Activated CD8-positive, alpha-beta T cell treated with anti-CD3 and anti-CD28 coated beads, Interleukin-2, amount 10 ng/mL, durations not matched to agents 7 days and 5 days (primary cell): Measurements from ENCODE around the gene NRP1. TPM values are rescaled to one million over a fixed set of nuclear protein-coding genes. Genes with fewer than 3 reads are reported as not detected.
"Not testable (repeated sequence)": the region's sequence is repeated elsewhere in the genome, so short reads cannot be mapped to it uniquely, and the experiment has no call there.

Source experiments
- ATAC-seq: fragments of 150-1000 bp; cut with Tn5 transposase; one replicate; pipeline ENCODE4 v1.10.0; 2021; ENCODE audit warnings: moderate library complexity
- CTCF ChIA-PET: fragments of 350-600 bp; sonication (Branson Sonifier 250); formaldehyde crosslinking; loops from one replicate; lab custom pipeline; 2021; ENCODE audit warnings: antibody characterized with exemption; lab: Charles Lee
- POLR2A ChIA-PET: fragments of 350-600 bp; sonication (Branson Sonifier 250); formaldehyde crosslinking; loops from one replicate; lab custom pipeline; 2021; ENCODE audit warnings: antibody characterized with exemption; lab: Charles Lee
- DNase-seq: peaks from one replicate; pipeline ENCODE4 v3.0.0-alpha.2; 2020
- H3K27ac Mint-ChIP-seq: one replicate; pipeline ENCODE4 v1.8.0; 2021; ENCODE audit warnings: mild to moderate bottlenecking, mixed read lengths
- H3K27me3 Mint-ChIP-seq: one replicate; pipeline ENCODE4 v1.8.0; 2021; ENCODE audit warnings: low read depth, mixed read lengths
- H3K36me3 Mint-ChIP-seq: one replicate; pipeline ENCODE4 v1.8.0; 2021; ENCODE audit warnings: low read depth, mixed read lengths
- H3K4me1 Mint-ChIP-seq: one replicate; pipeline ENCODE4 v1.8.0; 2021; ENCODE audit warnings: low read depth, mixed read lengths
- H3K4me3 Mint-ChIP-seq: one replicate; pipeline ENCODE4 v1.8.0; 2021; ENCODE audit warnings: mild to moderate bottlenecking, mixed read lengths
- H3K9me3 Mint-ChIP-seq: one replicate; pipeline ENCODE4 v1.8.0; 2022; ENCODE audit warnings: mixed read lengths; ENCODE audit not compliant: insufficient read depth
- total RNA-seq, 2 experiments: library from RNA; stranded (reverse); gene quantifications; one replicate each; pipeline ENCODE4 v1.2.3, GENCODE V29; 2021

Gene NRP1
- total RNA-seq, 2 experiments from 2014 or later, result 0.11 to 0.23 TPM

DNA sequence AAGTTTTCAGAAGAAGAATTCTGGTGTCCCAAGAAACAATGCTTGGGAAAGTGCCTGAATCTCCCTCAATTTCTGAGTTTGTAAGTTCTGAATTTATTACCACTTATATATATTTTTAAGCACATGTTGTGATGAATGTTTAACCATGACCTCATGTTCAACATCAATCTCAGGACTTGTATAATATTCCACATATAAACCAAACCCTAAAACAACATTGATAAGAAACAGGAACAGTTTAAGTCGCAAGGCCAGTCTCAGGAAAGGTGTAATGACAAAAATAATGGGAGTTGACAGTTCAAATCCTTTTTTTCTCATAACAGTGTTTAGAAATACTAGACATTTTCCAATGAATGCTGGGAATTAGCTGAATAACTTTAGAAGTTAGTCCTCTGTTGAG is 22.8 kb downstream of the NRP1 start:
- no peak for ATAC-seq
- ChIA-PET POLR2A (no interaction called here), CTCF (interaction anchor here (1.3 to 1.4 kb wide), 2 partner anchors 22 to 119 kb away, joined by 3 to 5 read pairs; no protein-coding TSS in a partner anchor)
- DNase-seq, result no peak
- H3K27me3 Mint-ChIP-seq, result peaks cover 7% of the 10 kb centered on the region
- H3K27ac Mint-ChIP-seq, result no peak overlapping the region
- H3K36me3 Mint-ChIP-seq, result no peaks in the 10 kb centered on the region
- no peaks in the 10 kb centered on the region for H3K9me3 Mint-ChIP-seq
- H3K4me1 Mint-ChIP-seq, result no peaks in the 10 kb centered on the region
- no peak overlapping the region for H3K4me3 Mint-ChIP-seq

GRCh38 chr10:33310853-33311252 is 23.6 kb downstream of the NRP1 start:
- H3K36me3 Mint-ChIP-seq, result no peaks in the 10 kb centered on the region
- H3K4me1 Mint-ChIP-seq, result no peaks in the 10 kb centered on the region
- POLR2A ChIA-PET, result no interaction called here
- DNase-seq (no peak), ATAC-seq (no peak)
- H3K27me3 Mint-ChIP-seq, result peaks cover 7% of the 10 kb centered on the region
- CTCF ChIA-PET, result no interaction called here
- H3K9me3 Mint-ChIP-seq, result no peaks in the 10 kb centered on the region
- no peak overlapping the region for H3K27ac Mint-ChIP-seq
- no peak overlapping the region for H3K4me3 Mint-ChIP-seq

GRCh38 chr10:33309406-33309805 is 25.1 kb downstream of the NRP1 start:
- ATAC-seq (no peak), DNase-seq (no peak)
- H3K27ac Mint-ChIP-seq, result no peak overlapping the region
- H3K9me3 Mint-ChIP-seq, result no peaks in the 10 kb centered on the region
- H3K4me1 Mint-ChIP-seq, result no peaks in the 10 kb centered on the region
- H3K4me3 Mint-ChIP-seq, result no peak overlapping the region
- peaks cover 7% of the 10 kb centered on the region for H3K27me3 Mint-ChIP-seq
- POLR2A ChIA-PET, result no interaction called here
- no peaks in the 10 kb centered on the region for H3K36me3 Mint-ChIP-seq
- CTCF ChIA-PET, result no interaction called here

DNA sequence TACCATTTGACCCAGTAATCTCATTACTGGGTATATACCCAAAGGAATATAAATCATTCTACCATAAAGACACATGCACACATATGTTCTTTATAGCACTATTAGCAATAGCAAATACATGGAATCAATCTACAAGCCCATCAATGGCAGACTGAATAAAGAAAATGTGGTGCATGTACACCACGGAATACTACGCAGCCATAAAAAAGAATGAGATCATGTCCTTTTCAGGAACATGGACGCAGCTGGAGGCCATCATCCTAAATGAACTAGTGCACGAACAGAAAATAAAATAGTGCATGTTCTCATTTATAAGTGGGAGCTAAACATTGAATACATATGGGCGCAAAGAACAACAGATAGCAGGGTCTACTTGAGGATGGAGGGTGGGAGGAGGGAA is 26.6 kb downstream of the NRP1 start:
- DNase-seq (no peak), ATAC-seq (no peak)
- no peaks in the 10 kb centered on the region for H3K4me1 Mint-ChIP-seq
- CTCF ChIA-PET, result interaction anchor here (0.6 kb wide), 1 partner anchor 11 kb away, joined by 3 read pairs; no protein-coding TSS in a partner anchor
- POLR2A ChIA-PET, result no interaction called here
- H3K9me3 Mint-ChIP-seq, result no peaks in the 10 kb centered on the region
- H3K27me3 Mint-ChIP-seq, result peaks cover 4% of the 10 kb centered on the region
- no peak overlapping the region for H3K4me3 Mint-ChIP-seq
- no peak overlapping the region for H3K27ac Mint-ChIP-seq
- H3K36me3 Mint-ChIP-seq, result no peaks in the 10 kb centered on the region

- no peaks in the 10 kb centered on the region for H3K4me1 Mint-ChIP-seq
- H3K4me3 Mint-ChIP-seq, result no peak overlapping the region
- no peaks in the 10 kb centered on the region for H3K36me3 Mint-ChIP-seq
- no peak for DNase-seq
- peaks cover 4% of the 10 kb centered on the region for H3K27me3 Mint-ChIP-seq
- no peak for ATAC-seq
- H3K27ac Mint-ChIP-seq, result no peak overlapping the region
- POLR2A ChIA-PET, result no interaction called here
- CTCF ChIA-PET, result no interaction called here
- H3K9me3 Mint-ChIP-seq, result no peaks in the 10 kb centered on the region
Measured at GRCh38 chr10:33306701-33307519, 27.6 kb downstream of the NRP1 start.

- DNase-seq (no peak), ATAC-seq (no peak)
- ChIA-PET POLR2A (no interaction called here), CTCF (no interaction called here)
- Mint-ChIP-seq H3K9me3 (no peaks in the 10 kb centered on the region), H3K27ac (no peak overlapping the region), H3K27me3 (peaks cover 4% of the 10 kb centered on the region), H3K4me1 (no peaks in the 10 kb centered on the region), H3K4me3 (no peak overlapping the region), H3K36me3 (no peaks in the 10 kb centered on the region)
Measured at GRCh38 chr10:33306126-33306525, 28.3 kb downstream of the NRP1 start.

- Mint-ChIP-seq H3K4me1 (no peaks in the 10 kb centered on the region), H3K27ac (no peak overlapping the region), H3K4me3 (no peak overlapping the region), H3K36me3 (no peaks in the 10 kb centered on the region), H3K27me3 (peaks cover 4% of the 10 kb centered on the region), H3K9me3 (no peaks in the 10 kb centered on the region)
- DNase-seq (no peak), ATAC-seq (no peak)
- ChIA-PET CTCF (interaction anchor here (1.3 kb wide), 2 partner anchors 27 to 111 kb away, joined by 4 read pairs; no protein-coding TSS in a partner anchor), POLR2A (no interaction called here)
Measured at GRCh38 chr10:33304423-33305225, 29.8 kb downstream of the NRP1 start.

GRCh38 chr10:33303988-33304387 is 30.5 kb downstream of the NRP1 start:
- DNase-seq (no peak), ATAC-seq (no peak)
- ChIA-PET CTCF (interaction anchor here (1.3 kb wide), 2 partner anchors 27 to 111 kb away, joined by 4 read pairs; no protein-coding TSS in a partner anchor), POLR2A (no interaction called here)
- H3K36me3 Mint-ChIP-seq, result no peaks in the 10 kb centered on the region
- no peak overlapping the region for H3K4me3 Mint-ChIP-seq
- H3K9me3 Mint-ChIP-seq, result no peaks in the 10 kb centered on the region
- H3K27ac Mint-ChIP-seq, result no peak overlapping the region
- peaks cover 2% of the 10 kb centered on the region for H3K27me3 Mint-ChIP-seq
- no peaks in the 10 kb centered on the region for H3K4me1 Mint-ChIP-seq

DNA sequence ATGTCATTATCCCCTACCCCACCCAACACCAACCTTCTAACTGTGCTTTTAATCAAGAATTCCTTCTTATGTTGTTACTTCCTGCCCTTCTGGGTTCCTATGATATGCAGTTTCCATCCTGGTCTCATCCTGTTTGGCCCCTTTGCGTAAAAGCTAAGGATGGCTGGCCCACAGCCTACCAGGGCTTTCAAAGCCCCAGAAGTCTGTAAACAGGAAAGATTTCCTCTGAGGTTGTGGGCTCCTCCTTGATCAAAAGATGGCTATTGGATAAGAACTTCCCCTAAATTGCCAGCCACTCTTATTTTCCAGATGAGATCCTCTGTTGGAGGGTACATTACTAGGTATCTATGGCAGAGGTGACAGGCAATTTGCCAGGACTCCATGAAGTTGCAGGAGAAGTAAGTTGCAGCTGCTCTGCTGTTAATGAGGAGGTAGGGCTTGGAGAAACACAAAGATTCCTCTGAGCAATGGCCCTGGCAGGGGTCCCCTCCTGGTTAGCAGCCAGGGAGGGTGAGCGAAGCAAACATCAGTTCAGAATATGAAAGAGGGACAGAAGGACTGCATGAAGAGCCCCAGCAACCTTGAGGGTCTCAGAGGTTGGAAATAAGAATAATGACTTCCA is 32.1 kb downstream of the NRP1 start:
- Mint-ChIP-seq H3K9me3 (no peaks in the 10 kb centered on the region), H3K27me3 (no peaks in the 10 kb centered on the region), H3K4me1 (no peaks in the 10 kb centered on the region), H3K27ac (no peak overlapping the region), H3K36me3 (no peaks in the 10 kb centered on the region), H3K4me3 (no peak overlapping the region)
- ATAC-seq (no peak), DNase-seq (no peak)
- ChIA-PET CTCF (no interaction called here), POLR2A (no interaction called here)

- CTCF ChIA-PET, result no interaction called here
- no peak for ATAC-seq
Measured at GRCh38 chr10:33301097-33301789, 33.2 kb downstream of the NRP1 start.

DNA sequence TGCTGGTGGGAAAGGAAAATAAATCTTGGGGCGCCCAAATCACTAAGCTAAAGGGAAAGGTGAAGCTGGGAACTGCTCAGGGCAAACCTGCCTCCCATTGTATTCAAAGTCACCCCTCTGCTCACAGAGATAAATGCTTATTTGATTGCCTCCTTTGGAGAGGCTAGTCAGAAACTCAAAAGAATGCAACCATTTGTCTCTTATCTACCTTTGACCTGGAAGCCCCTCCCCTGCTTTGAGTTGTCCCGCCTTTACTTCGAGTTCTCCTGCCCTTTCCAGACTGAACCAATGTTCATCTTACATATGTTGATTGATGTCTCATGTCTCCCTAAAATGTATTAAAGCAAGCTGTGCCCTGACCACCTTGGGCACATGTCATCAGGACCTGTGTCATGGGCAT is 33.9 kb downstream of the NRP1 start:
- H3K27ac Mint-ChIP-seq, H3K27me3 Mint-ChIP-seq, H3K4me3 Mint-ChIP-seq, H3K36me3 Mint-ChIP-seq, POLR2A ChIA-PET, DNase-seq, CTCF ChIA-PET, H3K4me1 Mint-ChIP-seq, H3K9me3 Mint-ChIP-seq, ATAC-seq: not testable (repeated sequence)

More at GRCh38 chr10:33301097-33301789, 33.2 kb downstream of the NRP1 start:
- no peak overlapping the region for H3K4me3 Mint-ChIP-seq
- POLR2A ChIA-PET, result no interaction called here
- no peak for DNase-seq
- no peaks in the 10 kb centered on the region for H3K27me3 Mint-ChIP-seq
- H3K4me1 Mint-ChIP-seq, result no peaks in the 10 kb centered on the region
- no peaks in the 10 kb centered on the region for H3K36me3 Mint-ChIP-seq
- no peak overlapping the region for H3K27ac Mint-ChIP-seq
- H3K9me3 Mint-ChIP-seq, result no peaks in the 10 kb centered on the region
